ENCODE data around the gene MAN1C1. TPM values are rescaled to one million over a fixed set of nuclear protein-coding genes. Genes with fewer than 3 reads are reported as not detected.
A peak's percentile ranks its signal among the peaks of the same experiment; 100 is the strongest.

Gene MAN1C1
- total RNA-seq, 1 donor from 2014 or later, result 29.1 TPM

DNA sequence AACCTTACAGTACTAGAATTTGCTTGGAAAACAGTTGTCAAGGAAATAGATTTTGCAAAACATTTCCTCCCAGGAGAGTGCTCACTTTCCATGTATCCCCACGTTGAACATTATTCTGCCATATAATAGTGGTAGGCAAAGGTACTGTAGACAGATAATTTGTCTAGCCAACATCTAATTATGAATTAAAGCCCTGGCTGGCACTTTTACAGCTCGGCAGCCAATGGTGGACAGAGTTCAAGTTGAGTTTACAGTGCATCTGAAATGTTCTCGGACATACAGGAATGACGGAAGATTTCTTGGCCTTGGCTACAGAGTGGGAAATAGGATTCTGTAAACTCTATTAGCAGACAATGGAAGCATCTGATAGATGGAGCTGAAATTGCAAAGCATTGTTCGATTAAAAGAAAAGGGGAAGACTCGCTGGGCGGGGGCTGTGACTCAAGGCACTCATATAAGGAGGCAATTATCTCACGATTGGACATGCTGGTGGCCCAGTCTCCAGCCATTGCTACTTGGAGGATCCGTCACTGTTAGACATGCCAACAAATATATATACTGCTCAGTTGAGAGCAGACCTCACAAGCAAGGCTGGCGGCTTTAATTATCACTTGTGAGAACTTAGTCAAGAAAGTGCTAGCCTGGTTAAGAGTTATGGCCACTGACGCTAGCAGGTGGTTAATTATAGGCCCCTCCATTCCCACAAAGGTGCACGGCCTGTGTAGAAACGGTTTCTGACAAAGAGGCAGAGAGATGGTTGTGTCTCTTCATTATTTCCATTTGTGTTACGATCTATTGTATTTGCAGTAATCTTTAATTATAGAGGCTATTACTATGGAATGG lies 48.0 kb downstream of the MAN1C1 start:
- peaks cover 44% of the 10 kb centered on the region for H3K4me1 Mint-ChIP-seq (ENCODE audit: unreplicated experiment)
- H3K4me3 Mint-ChIP-seq (ENCODE audit: unreplicated experiment), result no peak overlapping the region
- peak overlapping the region; percentile 39 for H3K27ac Mint-ChIP-seq (ENCODE audit: unreplicated experiment)
- peaks cover 5% of the 10 kb centered on the region for H3K36me3 Mint-ChIP-seq (ENCODE audit: low read depth, unreplicated experiment)
- TF ChIP-seq, protein P1, sequence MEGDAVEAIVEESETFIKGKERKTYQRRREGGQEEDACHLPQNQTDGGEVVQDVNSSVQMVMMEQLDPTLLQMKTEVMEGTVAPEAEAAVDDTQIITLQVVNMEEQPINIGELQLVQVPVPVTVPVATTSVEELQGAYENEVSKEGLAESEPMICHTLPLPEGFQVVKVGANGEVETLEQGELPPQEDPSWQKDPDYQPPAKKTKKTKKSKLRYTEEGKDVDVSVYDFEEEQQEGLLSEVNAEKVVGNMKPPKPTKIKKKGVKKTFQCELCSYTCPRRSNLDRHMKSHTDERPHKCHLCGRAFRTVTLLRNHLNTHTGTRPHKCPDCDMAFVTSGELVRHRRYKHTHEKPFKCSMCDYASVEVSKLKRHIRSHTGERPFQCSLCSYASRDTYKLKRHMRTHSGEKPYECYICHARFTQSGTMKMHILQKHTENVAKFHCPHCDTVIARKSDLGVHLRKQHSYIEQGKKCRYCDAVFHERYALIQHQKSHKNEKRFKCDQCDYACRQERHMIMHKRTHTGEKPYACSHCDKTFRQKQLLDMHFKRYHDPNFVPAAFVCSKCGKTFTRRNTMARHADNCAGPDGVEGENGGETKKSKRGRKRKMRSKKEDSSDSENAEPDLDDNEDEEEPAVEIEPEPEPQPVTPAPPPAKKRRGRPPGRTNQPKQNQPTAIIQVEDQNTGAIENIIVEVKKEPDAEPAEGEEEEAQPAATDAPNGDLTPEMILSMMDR (IDR thresholded peaks at IDR 0.05; ENCODE audit: unreplicated experiment), result no peak
- H3K27me3 Mint-ChIP-seq (ENCODE audit: unreplicated experiment), result peaks cover 3% of the 10 kb centered on the region
- no peaks in the 10 kb centered on the region for H3K9me3 Mint-ChIP-seq (ENCODE audit: unreplicated experiment)
- no peak for DNase-seq (ENCODE audit: low spot score)

DNA sequence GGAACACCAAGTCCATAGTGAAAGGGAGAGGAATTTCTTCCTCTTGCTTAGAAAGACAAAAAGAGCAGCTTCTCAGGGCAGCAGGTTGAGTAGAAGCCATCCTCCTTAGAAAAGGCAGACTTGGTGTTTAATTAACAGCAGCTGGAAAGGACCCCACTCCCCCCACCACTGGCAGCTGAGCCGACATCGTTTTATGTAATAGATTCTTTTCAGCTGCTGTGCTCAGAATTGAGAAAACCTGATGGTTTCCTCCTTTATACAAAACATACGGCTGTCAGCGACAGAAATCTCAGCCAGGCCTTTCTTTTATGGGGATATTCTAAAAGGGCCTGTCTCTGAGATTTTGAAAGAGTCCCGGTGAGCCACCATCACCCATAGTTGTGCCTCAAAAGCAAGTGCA lies 49.9 kb downstream of the MAN1C1 start:
- no peak overlapping the region for H3K4me3 Mint-ChIP-seq (ENCODE audit: unreplicated experiment)
- peaks cover 36% of the 10 kb centered on the region for H3K4me1 Mint-ChIP-seq (ENCODE audit: unreplicated experiment)
- no peak overlapping the region for H3K27ac Mint-ChIP-seq (ENCODE audit: unreplicated experiment)
- TF ChIP-seq, protein P1 (IDR thresholded peaks at IDR 0.05; ENCODE audit: unreplicated experiment), result no peak
- peaks cover 3% of the 10 kb centered on the region for H3K27me3 Mint-ChIP-seq (ENCODE audit: unreplicated experiment)
- H3K36me3 Mint-ChIP-seq (ENCODE audit: low read depth, unreplicated experiment), result peaks cover 9% of the 10 kb centered on the region
- H3K9me3 Mint-ChIP-seq (ENCODE audit: unreplicated experiment), result no peaks in the 10 kb centered on the region
- no peak for DNase-seq (ENCODE audit: low spot score)

DNA sequence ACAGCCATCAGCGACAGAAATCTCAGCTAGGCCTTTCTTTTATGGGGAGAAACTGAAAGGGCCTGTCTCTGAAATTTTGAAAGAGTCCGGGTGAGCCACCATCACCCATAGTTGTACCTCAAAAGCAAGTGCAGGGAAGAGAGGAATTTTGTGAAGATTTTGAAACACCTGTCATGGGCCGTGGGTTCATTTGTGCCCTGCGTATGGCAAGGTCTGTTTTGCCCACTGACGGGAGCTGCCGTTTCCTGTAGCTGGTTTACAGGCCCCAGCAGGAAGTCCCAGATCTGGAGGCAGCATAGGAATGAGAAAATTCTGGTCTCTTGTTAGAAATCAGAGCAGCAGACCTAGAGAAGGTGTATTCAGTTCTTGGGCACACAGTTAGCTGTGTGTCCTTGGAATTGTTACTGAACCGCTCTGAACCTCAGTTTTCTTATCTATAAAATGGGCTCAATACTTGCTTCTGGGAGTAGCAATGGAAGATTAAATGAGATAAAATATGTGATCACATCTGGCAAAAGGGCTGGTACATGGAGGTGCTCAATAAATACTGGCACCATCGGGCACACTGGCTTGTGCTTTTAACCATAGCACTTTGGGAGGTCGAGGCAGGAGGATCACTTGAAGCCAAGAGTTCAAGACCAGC lies 52.5 kb downstream of the MAN1C1 start:
- Mint-ChIP-seq H3K4me1 (ENCODE audit: unreplicated experiment) (peaks cover 22% of the 10 kb centered on the region), H3K9me3 (ENCODE audit: unreplicated experiment) (no peaks in the 10 kb centered on the region), H3K4me3 (ENCODE audit: unreplicated experiment) (no peak overlapping the region), H3K36me3 (ENCODE audit: low read depth, unreplicated experiment) (peaks cover 20% of the 10 kb centered on the region), H3K27ac (ENCODE audit: unreplicated experiment) (no peak overlapping the region), H3K27me3 (ENCODE audit: unreplicated experiment) (peaks cover 3% of the 10 kb centered on the region)
- no peak for DNase-seq (ENCODE audit: low spot score)
- TF ChIP-seq, protein P1 (IDR thresholded peaks at IDR 0.05; ENCODE audit: unreplicated experiment), result no peak

DNA sequence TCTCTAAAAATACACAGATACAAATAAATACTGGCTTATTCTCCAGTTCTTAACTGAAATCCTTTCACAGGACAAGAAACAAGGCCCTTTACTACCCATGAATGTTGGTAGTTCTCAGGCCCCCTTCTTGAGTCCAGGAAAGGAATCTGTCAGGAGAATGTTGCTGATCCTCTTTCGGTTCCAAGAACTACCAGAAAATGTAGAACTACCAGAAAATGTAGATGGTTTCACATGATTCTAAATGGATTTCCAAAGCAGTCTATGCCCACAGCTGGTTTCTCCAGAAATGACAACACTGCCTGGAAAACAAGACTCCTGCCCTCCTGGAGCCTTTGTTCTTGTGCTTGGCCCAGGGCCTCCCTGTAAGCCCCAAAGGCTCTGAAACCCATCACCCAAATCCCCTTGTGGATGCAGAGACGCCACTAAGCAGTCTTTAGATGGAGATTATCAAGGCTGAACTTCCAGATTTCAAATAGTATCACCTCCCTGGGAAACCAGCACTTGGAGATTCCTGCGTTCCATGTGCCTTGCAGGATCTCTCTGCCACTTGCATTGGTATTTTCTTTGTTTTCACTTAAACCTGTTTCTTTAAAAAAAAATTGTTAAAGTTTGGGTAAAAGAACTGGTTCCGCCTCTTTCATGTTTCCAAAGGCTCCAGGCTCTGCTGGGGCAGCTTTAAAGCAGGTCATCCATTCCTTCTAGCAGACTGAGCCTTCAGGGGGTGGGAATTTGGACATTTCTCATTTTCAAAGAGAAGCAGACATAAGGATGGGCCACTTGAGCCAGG lies 53.4 kb downstream of the MAN1C1 start:
- TF ChIP-seq, protein P1 (IDR thresholded peaks at IDR 0.05; ENCODE audit: unreplicated experiment), result no peak
- H3K4me3 Mint-ChIP-seq (ENCODE audit: unreplicated experiment), result no peak overlapping the region
- H3K27me3 Mint-ChIP-seq (ENCODE audit: unreplicated experiment), result peaks cover 3% of the 10 kb centered on the region
- no peak for DNase-seq (ENCODE audit: low spot score)
- peaks cover 18% of the 10 kb centered on the region for H3K4me1 Mint-ChIP-seq (ENCODE audit: unreplicated experiment)
- no peaks in the 10 kb centered on the region for H3K9me3 Mint-ChIP-seq (ENCODE audit: unreplicated experiment)
- peaks cover 20% of the 10 kb centered on the region for H3K36me3 Mint-ChIP-seq (ENCODE audit: low read depth, unreplicated experiment)
- H3K27ac Mint-ChIP-seq (ENCODE audit: unreplicated experiment), result no peak overlapping the region

Measured in endothelial cell (in vitro differentiated cells).